ENCODE measurements around the gene TRAPPC2L.

Gene TRAPPC2L

DNA sequence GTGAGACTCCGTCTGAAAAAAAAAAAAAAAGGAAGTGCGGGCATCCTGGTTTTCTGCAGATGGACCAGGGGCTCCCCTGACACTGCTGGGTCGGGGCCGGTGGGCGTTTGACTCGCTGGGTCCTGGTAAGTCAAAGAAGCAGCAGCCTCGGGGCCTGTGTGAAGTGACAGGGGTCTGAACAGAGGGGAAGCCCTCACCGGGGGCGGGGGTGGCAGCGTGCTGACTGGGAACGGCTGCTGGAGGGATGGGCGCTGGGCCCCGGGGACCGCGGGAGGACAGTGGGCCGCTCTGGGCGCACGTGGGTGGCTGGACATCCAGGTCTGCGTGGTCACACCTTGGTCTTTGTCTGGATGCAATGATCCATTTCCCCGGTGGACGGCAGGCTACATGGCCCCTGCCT lies 8.4 kb upstream of the TRAPPC2L start:
- H3K4me1 ChIP-seq (ENCODE audit: control insufficient read depth, insufficient read depth, low read length, poor library complexity, severe bottlenecking) = no peaks in the 10 kb centered on the region
- H3K27me3 ChIP-seq (replicated peaks; ENCODE audit: control insufficient read depth, insufficient read depth, low read length, poor library complexity, severe bottlenecking) = no peaks in the 10 kb centered on the region
- no peaks in the 10 kb centered on the region for H3K9me3 ChIP-seq (ENCODE audit: control insufficient read depth, low read length)
- H3K27ac ChIP-seq (ENCODE audit: insufficient read depth, low read length, poor library complexity, severe bottlenecking) = no peak overlapping the region
- H3K36me3 ChIP-seq (ENCODE audit: control insufficient read depth, insufficient read depth, low read length) = no peaks in the 10 kb centered on the region
- no peak for DNase-seq
- H3K4me3 ChIP-seq (ENCODE audit: insufficient read depth, low read depth, low read length, poor library complexity, severe bottlenecking) = no peak overlapping the region

DNA sequence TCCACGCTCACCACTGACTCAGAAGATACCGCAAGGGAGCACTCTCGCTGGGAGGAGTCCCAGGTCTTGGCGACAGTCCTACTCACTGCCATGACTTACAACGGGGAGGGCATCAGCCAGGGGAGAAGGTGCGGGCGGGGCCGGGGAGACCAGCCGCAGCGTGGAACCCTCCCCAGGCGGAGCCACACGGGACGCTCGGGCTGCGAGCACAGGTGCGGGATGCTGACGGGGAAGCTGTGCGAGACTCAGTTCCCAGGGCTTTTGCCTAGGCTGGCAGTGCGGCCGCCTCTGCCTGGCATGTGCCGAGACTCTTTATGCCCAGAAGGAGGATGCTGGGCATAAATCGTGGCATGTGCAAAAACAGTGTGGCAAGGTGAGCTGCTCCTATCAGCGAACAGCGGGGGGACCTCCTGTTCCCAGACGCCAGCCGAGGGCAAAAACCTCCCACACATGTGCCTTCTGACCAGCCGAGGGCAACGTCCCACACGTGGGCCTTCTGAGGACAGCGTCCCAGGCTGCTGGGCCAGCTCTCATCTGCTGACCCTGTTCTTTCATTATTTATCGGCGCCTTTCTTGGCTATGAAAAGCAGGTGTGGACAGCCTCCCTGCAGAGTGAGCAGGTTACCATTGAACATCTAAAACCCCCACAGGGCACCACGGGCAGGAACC lies 6.3 kb upstream of the TRAPPC2L start:
- no peak for DNase-seq
- no peaks in the 10 kb centered on the region for H3K36me3 ChIP-seq (ENCODE audit: control insufficient read depth, insufficient read depth, low read length)
- no peaks in the 10 kb centered on the region for H3K27me3 ChIP-seq (replicated peaks; ENCODE audit: control insufficient read depth, insufficient read depth, low read length, poor library complexity, severe bottlenecking)
- H3K4me1 ChIP-seq (ENCODE audit: control insufficient read depth, insufficient read depth, low read length, poor library complexity, severe bottlenecking) = peaks cover 6% of the 10 kb centered on the region
- no peaks in the 10 kb centered on the region for H3K9me3 ChIP-seq (ENCODE audit: control insufficient read depth, low read length)
- no peak overlapping the region for H3K4me3 ChIP-seq (ENCODE audit: insufficient read depth, low read depth, low read length, poor library complexity, severe bottlenecking)
- no peak overlapping the region for H3K27ac ChIP-seq (ENCODE audit: insufficient read depth, low read length, poor library complexity, severe bottlenecking)

DNA sequence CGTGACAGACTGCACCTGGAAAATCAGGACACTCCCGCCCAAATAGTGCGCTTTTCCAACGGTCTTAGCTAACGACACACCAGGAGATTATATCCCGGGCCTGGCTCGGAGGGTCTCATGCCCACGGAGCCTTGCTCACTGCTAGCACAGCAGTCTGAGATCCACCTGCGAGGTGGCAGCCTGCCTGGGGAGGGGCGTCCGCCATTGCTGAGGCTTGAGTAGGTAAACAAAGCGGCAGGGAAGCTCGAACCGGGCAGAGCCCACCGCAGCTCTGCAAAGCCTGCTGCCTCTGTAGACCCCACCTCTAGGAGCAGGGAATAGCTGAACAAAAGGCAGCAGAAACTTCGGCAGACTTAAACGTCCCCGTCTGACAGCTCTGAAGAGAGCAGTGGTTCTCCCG lies 5.3 kb upstream of the TRAPPC2L start:
- no peak for DNase-seq
- peaks cover 13% of the 10 kb centered on the region for H3K4me1 ChIP-seq (ENCODE audit: control insufficient read depth, insufficient read depth, low read length, poor library complexity, severe bottlenecking)
- no peaks in the 10 kb centered on the region for H3K9me3 ChIP-seq (ENCODE audit: control insufficient read depth, low read length)

DNA sequence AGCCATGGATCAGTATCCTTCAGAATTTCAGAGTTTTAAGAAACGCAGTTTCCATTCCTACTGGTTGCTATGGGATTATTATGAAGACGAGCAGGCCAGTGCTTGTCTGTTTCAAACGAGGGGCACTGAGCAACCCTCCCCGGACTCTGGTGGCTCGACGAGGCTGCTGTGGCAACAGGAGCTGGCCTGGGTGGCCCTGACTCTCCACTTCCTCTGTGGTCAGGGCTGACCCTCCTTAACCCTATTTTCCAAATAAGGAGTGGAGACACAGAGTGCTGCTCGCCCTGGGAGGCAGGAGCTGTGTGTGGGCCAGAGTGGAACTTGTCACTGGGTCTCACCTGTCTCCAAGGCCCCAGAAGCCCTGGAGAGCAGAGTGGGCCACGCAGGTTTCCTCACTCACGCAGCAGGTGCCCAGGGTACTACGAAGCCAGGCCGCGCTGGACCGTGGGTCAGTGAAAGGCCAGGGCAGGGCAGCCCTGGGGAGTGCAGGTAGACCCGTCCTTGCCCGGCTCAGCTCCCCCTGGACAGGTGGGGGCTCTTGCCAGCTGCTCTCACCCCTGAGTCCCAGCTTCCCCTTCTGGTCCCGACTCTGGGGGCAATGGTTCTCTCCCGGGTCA lies 3.5 kb upstream of the TRAPPC2L start:
- H3K4me3 ChIP-seq (ENCODE audit: insufficient read depth, low read depth, low read length, poor library complexity, severe bottlenecking) = no peak overlapping the region
- peaks cover 23% of the 10 kb centered on the region for H3K4me1 ChIP-seq (ENCODE audit: control insufficient read depth, insufficient read depth, low read length, poor library complexity, severe bottlenecking)
- no peak for DNase-seq
- no peaks in the 10 kb centered on the region for H3K9me3 ChIP-seq (ENCODE audit: control insufficient read depth, low read length)
- H3K27me3 ChIP-seq (replicated peaks; ENCODE audit: control insufficient read depth, insufficient read depth, low read length, poor library complexity, severe bottlenecking) = no peaks in the 10 kb centered on the region
- no peaks in the 10 kb centered on the region for H3K36me3 ChIP-seq (ENCODE audit: control insufficient read depth, insufficient read depth, low read length)
- H3K27ac ChIP-seq (ENCODE audit: insufficient read depth, low read length, poor library complexity, severe bottlenecking) = no peak overlapping the region

More for the DNA sequence above, 5.3 kb upstream of the TRAPPC2L start:
- no peak overlapping the region for H3K27ac ChIP-seq (ENCODE audit: insufficient read depth, low read length, poor library complexity, severe bottlenecking)
- H3K4me3 ChIP-seq (ENCODE audit: insufficient read depth, low read depth, low read length, poor library complexity, severe bottlenecking) = no peak overlapping the region
- no peaks in the 10 kb centered on the region for H3K27me3 ChIP-seq (replicated peaks; ENCODE audit: control insufficient read depth, insufficient read depth, low read length, poor library complexity, severe bottlenecking)
- no peaks in the 10 kb centered on the region for H3K36me3 ChIP-seq (ENCODE audit: control insufficient read depth, insufficient read depth, low read length)

DNA sequence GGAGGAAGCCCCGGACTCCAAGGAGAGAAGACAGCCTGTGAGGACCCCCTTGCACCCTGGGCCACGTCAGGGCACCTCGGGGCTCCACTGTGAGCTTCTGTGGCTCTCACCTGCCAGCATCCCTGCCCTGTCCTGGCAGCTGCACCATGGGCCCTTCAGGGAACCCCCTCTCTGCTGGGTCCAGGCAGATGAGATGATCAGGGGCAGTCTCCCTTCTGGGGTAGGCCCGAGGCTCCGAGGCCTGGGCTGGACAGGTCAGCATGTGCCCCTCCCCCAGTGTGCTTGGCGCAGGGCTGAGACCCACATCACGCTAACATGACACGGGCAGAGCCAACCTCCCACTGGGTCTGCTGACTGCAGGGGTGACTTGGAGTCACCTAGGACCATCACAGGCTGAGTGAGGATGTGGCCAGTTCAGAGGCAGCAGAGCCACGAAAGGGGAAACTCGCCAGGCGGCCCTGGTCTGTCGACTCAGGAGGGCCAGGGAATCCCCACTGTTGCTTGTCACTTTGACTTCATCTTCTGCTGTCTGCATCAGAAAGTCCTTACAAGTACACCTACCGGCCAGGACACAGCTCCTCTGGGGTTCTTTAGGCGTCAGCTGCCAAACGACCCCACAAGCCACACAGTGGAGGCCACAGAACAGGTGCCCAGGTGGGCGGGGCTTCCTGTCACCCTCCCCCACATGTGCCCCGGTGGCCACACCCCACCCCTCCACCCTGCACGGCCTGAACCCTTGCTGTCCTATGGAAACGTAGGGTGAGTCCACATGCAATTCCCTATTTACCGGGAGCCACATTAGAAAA lies 2.4 kb upstream of the TRAPPC2L start:
- Histone ChIP-seq H3K4me3 (ENCODE audit: insufficient read depth, low read depth, low read length, poor library complexity, severe bottlenecking) (no peak overlapping the region), H3K4me1 (ENCODE audit: control insufficient read depth, insufficient read depth, low read length, poor library complexity, severe bottlenecking) (peaks cover 24% of the 10 kb centered on the region), H3K9me3 (ENCODE audit: control insufficient read depth, low read length) (no peaks in the 10 kb centered on the region), H3K27ac (ENCODE audit: insufficient read depth, low read length, poor library complexity, severe bottlenecking) (no peak overlapping the region), H3K36me3 (ENCODE audit: control insufficient read depth, insufficient read depth, low read length) (peaks cover 8% of the 10 kb centered on the region), H3K27me3 (replicated peaks; ENCODE audit: control insufficient read depth, insufficient read depth, low read length, poor library complexity, severe bottlenecking) (no peaks in the 10 kb centered on the region)
- no peak for DNase-seq

DNA sequence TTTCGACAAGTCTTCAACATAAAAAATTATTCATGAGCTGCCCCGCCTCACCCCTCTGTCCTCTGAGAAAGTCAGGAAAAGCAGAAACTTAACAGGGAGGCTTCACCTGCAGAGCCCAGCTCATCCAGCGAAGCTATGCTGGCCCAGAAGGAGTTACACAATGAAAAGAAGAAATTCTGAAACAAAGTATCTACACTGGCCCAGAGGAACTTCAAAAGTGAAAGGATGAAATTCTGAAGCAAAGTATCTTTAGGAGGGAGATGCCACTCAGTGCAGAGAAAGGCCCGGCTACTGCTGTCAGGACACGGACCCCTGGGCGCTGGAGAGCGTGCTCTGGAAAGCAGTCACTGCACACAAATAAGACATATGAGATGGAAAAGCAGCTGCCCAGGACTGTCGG lies 1.8 kb upstream of the TRAPPC2L start:
- Histone ChIP-seq H3K4me1 (ENCODE audit: control insufficient read depth, insufficient read depth, low read length, poor library complexity, severe bottlenecking) (peaks cover 24% of the 10 kb centered on the region), H3K36me3 (ENCODE audit: control insufficient read depth, insufficient read depth, low read length) (peaks cover 15% of the 10 kb centered on the region)

DNA sequence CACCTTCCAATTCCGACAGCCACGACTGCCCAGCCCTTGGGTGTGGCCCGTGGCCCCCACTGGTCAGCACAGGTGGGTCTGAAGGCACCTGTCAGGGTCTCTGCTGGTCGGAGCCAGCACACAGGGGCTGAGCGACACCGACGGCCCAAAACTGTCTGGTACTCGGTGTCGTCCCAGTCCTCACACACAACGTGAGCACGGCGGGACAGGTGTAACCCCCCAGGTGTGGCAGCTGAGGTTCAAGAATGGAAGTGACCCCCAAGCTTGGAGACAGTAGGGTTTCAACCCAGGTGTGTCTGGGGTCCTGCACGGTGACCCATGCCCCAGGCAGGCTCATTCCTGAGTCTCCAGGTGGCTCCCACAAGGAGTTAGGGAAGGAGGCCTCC lies 1.2 kb upstream of the TRAPPC2L start:
- H3K9me3 ChIP-seq (ENCODE audit: control insufficient read depth, low read length) = no peaks in the 10 kb centered on the region
- no peaks in the 10 kb centered on the region for H3K27me3 ChIP-seq (replicated peaks; ENCODE audit: control insufficient read depth, insufficient read depth, low read length, poor library complexity, severe bottlenecking)
- H3K36me3 ChIP-seq (ENCODE audit: control insufficient read depth, insufficient read depth, low read length) = peaks cover 20% of the 10 kb centered on the region
- DNase-seq = peak in 1 of 3 donors; percentile 5
- H3K4me3 ChIP-seq (ENCODE audit: insufficient read depth, low read depth, low read length, poor library complexity, severe bottlenecking) = no peak overlapping the region
- H3K4me1 ChIP-seq (ENCODE audit: control insufficient read depth, insufficient read depth, low read length, poor library complexity, severe bottlenecking) = peaks cover 24% of the 10 kb centered on the region
- H3K27ac ChIP-seq (ENCODE audit: insufficient read depth, low read length, poor library complexity, severe bottlenecking) = peak overlapping the region; percentile 45

More for the DNA sequence above, 1.8 kb upstream of the TRAPPC2L start:
- H3K27ac ChIP-seq (ENCODE audit: insufficient read depth, low read length, poor library complexity, severe bottlenecking) = no peak overlapping the region
- no peaks in the 10 kb centered on the region for H3K27me3 ChIP-seq (replicated peaks; ENCODE audit: control insufficient read depth, insufficient read depth, low read length, poor library complexity, severe bottlenecking)
- no peaks in the 10 kb centered on the region for H3K9me3 ChIP-seq (ENCODE audit: control insufficient read depth, low read length)
- H3K4me3 ChIP-seq (ENCODE audit: insufficient read depth, low read depth, low read length, poor library complexity, severe bottlenecking) = no peak overlapping the region
- no peak for DNase-seq

DNA sequence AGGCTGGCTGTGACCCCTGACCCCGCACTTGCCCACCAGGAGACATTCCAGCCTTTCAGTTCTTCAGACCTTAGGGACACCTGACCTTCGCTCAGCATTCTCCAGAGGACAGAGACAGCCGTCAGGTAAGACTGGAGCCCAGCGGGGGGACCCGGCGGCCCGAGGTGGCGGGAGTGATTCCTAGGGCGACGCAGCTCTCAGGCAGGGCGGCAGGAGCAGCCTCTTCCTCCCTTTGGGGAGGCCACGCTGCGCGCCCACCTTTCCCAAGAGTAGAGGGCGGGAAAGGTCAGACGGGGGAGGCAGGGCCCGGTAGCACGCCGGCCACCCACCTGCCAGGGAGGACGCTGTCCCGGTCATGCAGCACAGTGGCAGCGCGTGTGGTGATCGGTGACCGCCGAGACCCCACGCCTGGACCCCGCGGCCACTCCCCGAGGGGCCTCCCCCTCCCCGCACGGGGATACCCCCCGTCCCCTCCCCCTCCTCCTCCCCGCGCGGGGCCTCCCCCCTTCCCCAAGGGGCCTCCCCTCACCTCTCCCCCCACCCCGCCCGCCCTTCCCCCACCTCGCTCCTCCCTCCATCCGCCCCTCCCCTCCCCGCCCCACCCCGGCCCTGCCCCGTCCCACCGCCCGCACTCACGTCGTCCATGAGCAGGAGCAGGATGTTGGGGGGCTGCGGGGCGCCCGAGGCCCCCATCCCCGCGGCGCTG lies 652 bp upstream of the TRAPPC2L start:
- peak in 2 of 3 donors; percentile 6 for DNase-seq
- peak overlapping the region; percentile 67 for H3K27ac ChIP-seq (ENCODE audit: insufficient read depth, low read length, poor library complexity, severe bottlenecking)

DNA sequence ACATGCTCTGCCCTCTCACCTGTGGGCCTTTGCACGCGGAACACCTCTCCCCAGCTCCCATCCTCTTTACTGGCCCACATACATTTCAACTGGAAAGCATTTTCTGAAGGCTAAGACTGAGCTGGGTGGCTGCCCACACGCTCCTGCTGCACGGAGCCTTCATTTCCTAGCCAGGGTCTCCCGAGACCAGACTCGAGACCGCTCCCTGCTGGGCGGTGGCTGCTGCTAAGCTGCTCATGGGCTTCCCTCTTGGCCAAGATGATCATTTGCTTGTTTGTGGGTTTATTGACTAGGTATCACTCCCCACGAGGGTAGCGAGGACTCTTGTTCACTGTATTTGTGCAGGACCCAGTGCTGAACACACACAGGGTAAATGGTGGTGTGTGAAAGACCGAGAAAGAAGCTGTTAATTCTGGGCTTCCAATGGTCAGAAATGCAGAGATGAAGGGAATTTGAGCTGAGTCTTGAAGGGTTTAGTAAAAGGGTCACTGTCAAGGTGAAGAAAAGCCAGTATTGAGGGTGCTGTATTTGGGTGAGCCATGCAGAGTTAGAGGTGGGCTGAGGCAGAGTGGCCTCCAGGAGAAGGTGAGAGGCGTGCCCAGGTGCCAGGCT lies 907 bp downstream of the TRAPPC2L start:
- H3K36me3 ChIP-seq (ENCODE audit: control insufficient read depth, insufficient read depth, low read length) = peaks cover 41% of the 10 kb centered on the region

More for the DNA sequence above, 652 bp upstream of the TRAPPC2L start:
- Histone ChIP-seq H3K27me3 (replicated peaks; ENCODE audit: control insufficient read depth, insufficient read depth, low read length, poor library complexity, severe bottlenecking) (no peaks in the 10 kb centered on the region), H3K9me3 (ENCODE audit: control insufficient read depth, low read length) (no peaks in the 10 kb centered on the region), H3K4me1 (ENCODE audit: control insufficient read depth, insufficient read depth, low read length, poor library complexity, severe bottlenecking) (peaks cover 24% of the 10 kb centered on the region), H3K4me3 (ENCODE audit: insufficient read depth, low read depth, low read length, poor library complexity, severe bottlenecking) (peak overlapping the region; percentile 91), H3K36me3 (ENCODE audit: control insufficient read depth, insufficient read depth, low read length) (peaks cover 26% of the 10 kb centered on the region)

More for the DNA sequence above, 907 bp downstream of the TRAPPC2L start:
- Histone ChIP-seq H3K4me1 (ENCODE audit: control insufficient read depth, insufficient read depth, low read length, poor library complexity, severe bottlenecking) (peaks cover 24% of the 10 kb centered on the region), H3K27me3 (replicated peaks; ENCODE audit: control insufficient read depth, insufficient read depth, low read length, poor library complexity, severe bottlenecking) (no peaks in the 10 kb centered on the region), H3K4me3 (ENCODE audit: insufficient read depth, low read depth, low read length, poor library complexity, severe bottlenecking) (peak overlapping the region; percentile 91), H3K27ac (ENCODE audit: insufficient read depth, low read length, poor library complexity, severe bottlenecking) (peak overlapping the region; percentile 69), H3K9me3 (ENCODE audit: control insufficient read depth, low read length) (no peaks in the 10 kb centered on the region)
- peak; percentile 40 to 61 (median 52) for DNase-seq
